K562 (cell line): ENCODE measurements around the gene RPS2. TPM values are rescaled to one million over a fixed set of nuclear protein-coding genes. Genes with fewer than 3 reads are reported as not detected.

Source experiments
- CREB3L1 ChIP-seq: fragments of 450-650 bp; IDR thresholded peaks from 2 replicates; pipeline ENCODE4 v1.6.1; 2014; ENCODE audit warnings: low read depth, mild to moderate bottlenecking, moderate library complexity, borderline replicate concordance
- FOXA3 ChIP-seq, 2 experiments: fragments of 450-650 bp in 1 of 2; sonication (generic) in 1 of 2; formaldehyde crosslinking; IDR thresholded peaks in 1 of 2; conservative IDR thresholded peaks in 1 of 2; 2 replicates each; pipeline versions ENCODE4 v1.4.0 to v1.8.0; 2020 to 2022; ENCODE audit warnings: mild to moderate bottlenecking in 2 of 2, missing genetic modification reagents in 1 of 2
- GMEB1 ChIP-seq: fragments of 250-450 bp; sonication (Bioruptor Pico); IDR thresholded peaks from 2 replicates; pipeline ENCODE4 v1.4.0; 2020; ENCODE audit warnings: mild to moderate bottlenecking
- RCOR1 ChIP-seq, 2 experiments: IDR thresholded peaks; 2 replicates each; pipeline ENCODE4 v1.6.1; 2012; ENCODE audit warnings: low read depth in 2 of 2, low read length in 2 of 2, borderline replicate concordance in 1 of 2, improper control_type of control experiment in 1 of 2
- SP1 ChIP-seq: sonication (generic); formaldehyde crosslinking; IDR thresholded peaks from 2 replicates; pipeline ENCODE4 v1.8.1; 2022; ENCODE audit warnings: mild to moderate bottlenecking, missing genetic modification reagents
- ZBTB33 ChIP-seq: sonication (generic); formaldehyde crosslinking; IDR thresholded peaks from 2 replicates; pipeline ENCODE4 v1.8.1; 2023; ENCODE audit warnings: mild to moderate bottlenecking, missing genetic modification reagents
- polyA plus RNA-seq, 8 experiments: library from polyadenylated mRNA; depleted of rRNA in 4 of 8; stranded (reverse) in 5 of 8; unstranded in 3 of 8; fragments of >200 nt; fragmentation: Nextera tagmentation in 2 of 8; fragmentation: Illumina TruSeq in 1 of 8; extraction: Ambion mirVana in 2 of 8; extraction: Trizol in 1 of 8; gene quantifications; 2 replicates each; pipeline versions ENCODE4 v1.2.1 to v1.2.3, GENCODE V29; 2011 to 2014; ENCODE audit warnings: inconsistent platforms in 1 of 8, missing spikeins in 1 of 8
- total RNA-seq, 7 experiments: library from RNA; depleted of rRNA in 6 of 7; stranded (reverse); fragments of >200 nt in 6 of 7; fragmentation: Illumina TruSeq in 2 of 7; extraction: Trizol in 2 of 7; gene quantifications; 2 replicates each; pipeline versions ENCODE4 v1.2.1 to v1.2.3, GENCODE V29; 2011 to 2021; ENCODE audit warnings: low replicate concordance in 1 of 7

The RPS2 gene
- total and polyA plus RNA-seq, 9 of the 15 experiments (the other 6 are each of a cell fraction or from before 2014, with no cell fraction given) = 834 to 4,794 (median 3,793) TPM

- TF ChIP-seq CREB3L1 (no peak), SP1 (CRISPR knock-in tag) (no peak), ZBTB33 (CRISPR knock-in tag) (no peak), RCOR1 (IDR thresholded peaks at IDR 0.05; ENCODE audit: borderline replicate concordance in 1 of 2, low read depth in 2 of 2, low read length in 2 of 2) (no peak), GMEB1 (CRISPR knock-in tag) (no peak), FOXA3 (CRISPR knock-in tag; conservative IDR thresholded peaks at IDR 0.05 in 1 of 2, IDR thresholded peaks at IDR 0.05 in 1 of 2) (no peak)
- TF ChIP-seq, all 486 proteins: peak for 5
Observed at GRCh38 chr16:1920727-1921171, 43.9 kb downstream of the RPS2 start (continued).
